CD1c-positive myeloid dendritic cell (primary cell): ENCODE data around the gene HNRNPH3.
A peak's percentile ranks its signal among the peaks of the same experiment; 100 is the strongest.
"Not testable (repeated sequence)": the region's sequence is repeated elsewhere in the genome, so short reads cannot be mapped to it uniquely, and the experiment has no call there.

Experiments
- DNase-seq: peaks from one replicate; pipeline ENCODE4 v3.0.0-alpha.2; 2016; ENCODE audit errors: extremely low spot score

Gene HNRNPH3

GRCh38 chr10:68331455-68332258, at the start of gene HNRNPH3:
TSS of gene HNRNPH3 (plus strand) at chr10:68332064. CDS start at chr10:68337222, 5,158 bp downstream.
- DNase-seq = peak; percentile 100

GRCh38 chr10:68284062-68285001, 47.5 kb upstream of the HNRNPH3 start:
- DNase-seq = no peak

- no peak for DNase-seq
Measured at GRCh38 chr10:68288717-68289116, 43.1 kb upstream of the HNRNPH3 start.

- no peak for DNase-seq
Measured at GRCh38 chr10:68290736-68291135, 41.1 kb upstream of the HNRNPH3 start.

GRCh38 chr10:68296843-68297663, 34.8 kb upstream of the HNRNPH3 start:
- DNase-seq = no peak

- peak; percentile 9 for DNase-seq
Measured at GRCh38 chr10:68301301-68301700, 30.6 kb upstream of the HNRNPH3 start.

GRCh38 chr10:68301790-68302502, 29.9 kb upstream of the HNRNPH3 start:
- peak; percentile 55 for DNase-seq

GRCh38 chr10:68302503-68302823, 29.4 kb upstream of the HNRNPH3 start:
- no peak for DNase-seq

GRCh38 chr10:68302871-68303270, 29.0 kb upstream of the HNRNPH3 start:
- DNase-seq = no peak

- no peak for DNase-seq
Measured at GRCh38 chr10:68303849-68304412, 27.9 kb upstream of the HNRNPH3 start.

- DNase-seq = no peak
Measured at GRCh38 chr10:68305854-68306253, 26.0 kb upstream of the HNRNPH3 start.

- DNase-seq = no peak
Measured at GRCh38 chr10:68310531-68310930, 21.3 kb upstream of the HNRNPH3 start.

GRCh38 chr10:68314930-68315329, 16.9 kb upstream of the HNRNPH3 start:
- not testable (repeated sequence) for DNase-seq

- no peak for DNase-seq
Measured at GRCh38 chr10:68315582-68315981, 16.3 kb upstream of the HNRNPH3 start.

GRCh38 chr10:68318331-68319059, 13.4 kb upstream of the HNRNPH3 start:
- DNase-seq = no peak

GRCh38 chr10:68324396-68324795, 7.5 kb upstream of the HNRNPH3 start:
- DNase-seq = not testable (repeated sequence)

- peak; percentile 58 for DNase-seq
Measured at GRCh38 chr10:68327889-68328786, 3.7 kb upstream of the HNRNPH3 start.

- DNase-seq = no peak
Measured at GRCh38 chr10:68329506-68329861, 2.4 kb upstream of the HNRNPH3 start.

- DNase-seq = no peak
Measured at GRCh38 chr10:68330852-68331454, 911 bp upstream of the HNRNPH3 start.
